ENCODE results near the gene KRCC1. TPM values are rescaled to one million over a fixed set of nuclear protein-coding genes. Genes with fewer than 3 reads are reported as not detected.

The KRCC1 gene
- total RNA-seq, 1 donor from 2014 or later, result 33.9 TPM

- DNase-seq (ENCODE audit: low spot score), result no peak
- Histone ChIP-seq H3K4me1 (no peaks in the 10 kb centered on the region), H2AFZ (replicated peaks) (no peak overlapping the region), H3K9me3 (ENCODE audit: low read depth) (no peaks in the 10 kb centered on the region), H3K4me2 (no peak overlapping the region), H3K36me3 (no peaks in the 10 kb centered on the region), H4K20me1 (ENCODE audit: low read depth) (no peaks in the 10 kb centered on the region), H3K79me2 (ENCODE audit: low read depth) (no peaks in the 10 kb centered on the region), H3K9ac (no peak overlapping the region), H3F3A (ENCODE audit: low read depth) (peaks cover 20% of the 10 kb centered on the region), H3K4me3 (no peak overlapping the region), H3K27me3 (no peaks in the 10 kb centered on the region), H3K27ac (no peak overlapping the region)
- peaks cover 2% of the 10 kb centered on the region for H3K27me3 Mint-ChIP-seq (ENCODE audit: insufficient read depth, low read depth)
- H3K4me3 Mint-ChIP-seq, result no peak overlapping the region
- TF ChIP-seq CTCF (IDR thresholded peaks at IDR 0.05), result no peak
- TF ChIP-seq EZH2phosphoT487 (IDR thresholded peaks at IDR 0.05), result no peak
- TF ChIP-seq EZH2 (IDR thresholded peaks at IDR 0.05), result no peak
- no peak overlapping the region for H3K27ac Mint-ChIP-seq
- no peaks in the 10 kb centered on the region for H3K9me3 Mint-ChIP-seq
- H3K36me3 Mint-ChIP-seq, result no peaks in the 10 kb centered on the region
- peaks cover 4% of the 10 kb centered on the region for H3K4me1 Mint-ChIP-seq
Observed at GRCh38 chr2:88011011-88011410, 44.6 kb downstream of the KRCC1 start.

GRCh38 chr2:88010136-88010535, 45.4 kb downstream of the KRCC1 start:
- TF ChIP-seq CTCF (IDR thresholded peaks at IDR 0.05) (no peak), EZH2phosphoT487 (IDR thresholded peaks at IDR 0.05) (no peak), EZH2 (IDR thresholded peaks at IDR 0.05) (no peak)
- no peaks in the 10 kb centered on the region for H3K36me3 Mint-ChIP-seq
- Histone ChIP-seq H4K20me1 (ENCODE audit: low read depth) (no peaks in the 10 kb centered on the region), H3F3A (ENCODE audit: low read depth) (peaks cover 11% of the 10 kb centered on the region), H3K79me2 (ENCODE audit: low read depth) (no peaks in the 10 kb centered on the region), H2AFZ (replicated peaks) (no peak overlapping the region), H3K9me3 (ENCODE audit: low read depth) (no peaks in the 10 kb centered on the region), H3K9ac (no peak overlapping the region), H3K27ac (no peak overlapping the region), H3K4me1 (no peaks in the 10 kb centered on the region), H3K36me3 (no peaks in the 10 kb centered on the region), H3K4me3 (no peak overlapping the region), H3K27me3 (no peaks in the 10 kb centered on the region), H3K4me2 (no peak overlapping the region)
- DNase-seq (ENCODE audit: low spot score), result no peak
- H3K27ac Mint-ChIP-seq, result no peak overlapping the region
- H3K27me3 Mint-ChIP-seq (ENCODE audit: insufficient read depth, low read depth), result peaks cover 6% of the 10 kb centered on the region
- peaks cover 4% of the 10 kb centered on the region for H3K4me1 Mint-ChIP-seq
- H3K9me3 Mint-ChIP-seq, result no peaks in the 10 kb centered on the region
- H3K4me3 Mint-ChIP-seq, result no peak overlapping the region

- no peaks in the 10 kb centered on the region for H3K9me3 Mint-ChIP-seq
- no peaks in the 10 kb centered on the region for H4K20me1 ChIP-seq (ENCODE audit: low read depth)
Observed at GRCh38 chr2:88006912-88007439, 48.6 kb downstream of the KRCC1 start.

More at GRCh38 chr2:88006912-88007439, 48.6 kb downstream of the KRCC1 start:
- TF ChIP-seq EZH2 (IDR thresholded peaks at IDR 0.05), result no peak
- no peak for TF ChIP-seq EZH2phosphoT487 (IDR thresholded peaks at IDR 0.05)
- TF ChIP-seq CTCF (IDR thresholded peaks at IDR 0.05), result no peak
- Mint-ChIP-seq H3K27me3 (ENCODE audit: insufficient read depth, low read depth) (peaks cover 6% of the 10 kb centered on the region), H3K27ac (no peak overlapping the region), H3K36me3 (no peaks in the 10 kb centered on the region), H3K4me3 (no peak overlapping the region), H3K4me1 (peaks cover 13% of the 10 kb centered on the region)
- no peaks in the 10 kb centered on the region for H3K27me3 ChIP-seq
- H3K9ac ChIP-seq, result no peak overlapping the region
- H3K79me2 ChIP-seq (ENCODE audit: low read depth), result no peaks in the 10 kb centered on the region
- no peak for DNase-seq (ENCODE audit: low spot score)
- H3K4me3 ChIP-seq, result no peak overlapping the region
- H3K27ac ChIP-seq, result no peak overlapping the region
- H3K36me3 ChIP-seq, result no peaks in the 10 kb centered on the region
- H3K4me2 ChIP-seq, result no peak overlapping the region
- H3K9me3 ChIP-seq (ENCODE audit: low read depth), result no peaks in the 10 kb centered on the region
- peaks cover 14% of the 10 kb centered on the region for H3K4me1 ChIP-seq
- H2AFZ ChIP-seq (replicated peaks), result peak overlapping the region; percentile 84
- no peaks in the 10 kb centered on the region for H3F3A ChIP-seq (ENCODE audit: low read depth)
